Measurements from ENCODE around the gene PAQR6.
A peak's percentile ranks its signal among the peaks of the same experiment; 100 is the strongest.

PAQR6 gene

GRCh38 chr1:156281693-156282478, 34.0 kb upstream of the PAQR6 start:
- peak overlapping the region; percentile 90 for H3K4me3 ChIP-seq (ENCODE audit: low read depth, low read length)
- in situ Hi-C loops (cut with HindIII; ENCODE audit: low sequenced_read_pairs): no loop called here
- DNase-seq (ENCODE audit: low read depth, low spot score): peak; percentile 8
- no peak for TF ChIP-seq CTCF (IDR thresholded peaks at IDR 0.05; ENCODE audit: low read depth, low read length)

GRCh38 chr1:156281281-156281680, 33.4 kb upstream of the PAQR6 start:
- DNase-seq (ENCODE audit: low read depth, low spot score): peak; percentile 17
- no peak for TF ChIP-seq CTCF (IDR thresholded peaks at IDR 0.05; ENCODE audit: low read depth, low read length)
- peak overlapping the region; percentile 90 for H3K4me3 ChIP-seq (ENCODE audit: low read depth, low read length)
- in situ Hi-C loops (cut with HindIII; ENCODE audit: low sequenced_read_pairs): no loop called here

GRCh38 chr1:156279837-156280236, 32.0 kb upstream of the PAQR6 start:
- in situ Hi-C loops (cut with HindIII; ENCODE audit: low sequenced_read_pairs): no loop called here
- DNase-seq (ENCODE audit: low read depth, low spot score): no peak
- no peak overlapping the region for H3K4me3 ChIP-seq (ENCODE audit: low read depth, low read length)
- TF ChIP-seq CTCF (IDR thresholded peaks at IDR 0.05; ENCODE audit: low read depth, low read length): no peak

- H3K4me3 ChIP-seq (ENCODE audit: low read depth, low read length): no peak overlapping the region
- in situ Hi-C loops (cut with HindIII; ENCODE audit: low sequenced_read_pairs): no loop called here
- DNase-seq (ENCODE audit: low read depth, low spot score): no peak
- TF ChIP-seq CTCF (IDR thresholded peaks at IDR 0.05; ENCODE audit: low read depth, low read length): no peak
Observed at GRCh38 chr1:156276966-156277381, 29.1 kb upstream of the PAQR6 start.

GRCh38 chr1:156276532-156276931, 28.7 kb upstream of the PAQR6 start:
- in situ Hi-C loops (cut with HindIII; ENCODE audit: low sequenced_read_pairs): no loop called here
- no peak overlapping the region for H3K4me3 ChIP-seq (ENCODE audit: low read depth, low read length)
- no peak for DNase-seq (ENCODE audit: low read depth, low spot score)
- TF ChIP-seq CTCF (IDR thresholded peaks at IDR 0.05; ENCODE audit: low read depth, low read length): no peak

GRCh38 chr1:156270314-156270713, 22.5 kb upstream of the PAQR6 start:
- in situ Hi-C loops (cut with HindIII; ENCODE audit: low sequenced_read_pairs): no loop called here
- no peak for DNase-seq (ENCODE audit: low read depth, low spot score)
- TF ChIP-seq CTCF (IDR thresholded peaks at IDR 0.05; ENCODE audit: low read depth, low read length): no peak
- H3K4me3 ChIP-seq (ENCODE audit: low read depth, low read length): no peak overlapping the region

Measured in astrocyte of the spinal cord (primary cell).